Brain microvascular endothelial cell (primary cell): Measurements from ENCODE around the gene CD5L.

ENCODE experiments used
- DNase-seq: peaks from one replicate; pipeline ENCODE4 v3.0.0-alpha.2; 2020
- H3K27ac ChIP-seq: fragments of 250-450 bp; sonication (Bioruptor Pico); 2 replicates; pipeline ENCODE4 v1.5.1; 2020; ENCODE audit warnings: mild to moderate bottlenecking, moderate library complexity
- H3K27me3 ChIP-seq: fragments of 250-450 bp; sonication (Bioruptor Pico); replicated peaks from 2 replicates; pipeline ENCODE4 v1.5.1; 2020; ENCODE audit warnings: mild to moderate bottlenecking
- H3K36me3 ChIP-seq: fragments of 250-450 bp; sonication (Bioruptor Pico); replicated peaks from 2 replicates; pipeline ENCODE4 v1.5.1; 2020; ENCODE audit warnings: mild to moderate bottlenecking
- H3K4me3 ChIP-seq: 2 replicates; pipeline ENCODE4 v1.5.1; 2011; ENCODE audit warnings: low read depth, mild to moderate bottlenecking, control low read depth, low read length, moderate library complexity
- in situ Hi-C: cut with HindIII; loops from 2 replicates; pipeline ENCODE4 v1.10.0; 2017; ENCODE audit warnings: low sequenced_read_pairs, low pct_ligation_motif_present
- TF ChIP-seq, protein P1 (sequence below): IDR thresholded peaks from 2 replicates; pipeline ENCODE4 v1.5.1; 2011; ENCODE audit warnings: low read depth, mild to moderate bottlenecking, moderate library complexity, low read length, control low read depth, inconsistent platforms; ENCODE audit errors: missing control alignments

CD5L gene

DNA sequence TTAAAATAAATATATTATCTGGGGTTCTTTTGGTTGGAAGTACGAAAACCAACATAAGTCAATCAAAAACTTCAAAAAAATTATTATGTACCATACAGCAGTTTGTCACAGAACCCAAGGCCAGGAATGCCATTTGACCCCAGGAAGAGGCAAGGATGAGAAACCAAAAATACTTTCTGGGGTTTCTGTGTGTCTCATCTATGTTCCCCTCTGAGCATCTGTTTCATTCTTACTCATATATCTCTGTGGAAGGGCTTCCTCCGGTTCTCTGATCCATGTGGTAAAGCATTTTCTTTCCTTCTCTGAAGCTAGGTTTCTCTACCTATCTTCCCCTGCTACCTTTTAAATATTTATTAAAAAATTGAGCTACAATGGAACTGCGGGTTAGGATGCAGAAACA, 11.9 kb downstream of the CD5L start:
- Histone ChIP-seq H3K27me3 (no peaks in the 10 kb centered on the region), H3K4me3 (no peak overlapping the region), H3K36me3 (no peaks in the 10 kb centered on the region), H3K27ac (no peak overlapping the region)
- in situ Hi-C loops, result no loop called here
- DNase-seq, result no peak
- TF ChIP-seq, protein P1, sequence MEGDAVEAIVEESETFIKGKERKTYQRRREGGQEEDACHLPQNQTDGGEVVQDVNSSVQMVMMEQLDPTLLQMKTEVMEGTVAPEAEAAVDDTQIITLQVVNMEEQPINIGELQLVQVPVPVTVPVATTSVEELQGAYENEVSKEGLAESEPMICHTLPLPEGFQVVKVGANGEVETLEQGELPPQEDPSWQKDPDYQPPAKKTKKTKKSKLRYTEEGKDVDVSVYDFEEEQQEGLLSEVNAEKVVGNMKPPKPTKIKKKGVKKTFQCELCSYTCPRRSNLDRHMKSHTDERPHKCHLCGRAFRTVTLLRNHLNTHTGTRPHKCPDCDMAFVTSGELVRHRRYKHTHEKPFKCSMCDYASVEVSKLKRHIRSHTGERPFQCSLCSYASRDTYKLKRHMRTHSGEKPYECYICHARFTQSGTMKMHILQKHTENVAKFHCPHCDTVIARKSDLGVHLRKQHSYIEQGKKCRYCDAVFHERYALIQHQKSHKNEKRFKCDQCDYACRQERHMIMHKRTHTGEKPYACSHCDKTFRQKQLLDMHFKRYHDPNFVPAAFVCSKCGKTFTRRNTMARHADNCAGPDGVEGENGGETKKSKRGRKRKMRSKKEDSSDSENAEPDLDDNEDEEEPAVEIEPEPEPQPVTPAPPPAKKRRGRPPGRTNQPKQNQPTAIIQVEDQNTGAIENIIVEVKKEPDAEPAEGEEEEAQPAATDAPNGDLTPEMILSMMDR, result no peak

DNA sequence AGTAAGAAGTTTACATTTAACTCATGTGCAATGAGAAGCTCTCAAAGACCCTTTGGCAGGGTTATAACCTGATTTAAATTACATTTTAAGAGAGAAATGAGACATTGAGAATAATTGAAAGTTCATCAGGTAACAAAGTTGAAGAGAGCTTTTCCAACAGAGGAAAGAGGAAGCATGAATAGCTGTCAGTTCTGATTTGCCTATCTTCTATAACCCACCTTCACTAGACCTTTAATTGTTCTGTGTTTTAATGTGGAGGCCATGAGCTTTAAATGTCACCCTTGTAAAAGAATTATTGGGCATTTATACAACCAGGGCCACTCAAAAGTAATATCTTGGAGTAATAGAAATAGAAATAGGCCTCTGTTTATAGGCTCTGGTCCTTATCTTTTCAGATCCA, 12.4 kb downstream of the CD5L start:
- Histone ChIP-seq H3K4me3 (no peak overlapping the region), H3K36me3 (no peaks in the 10 kb centered on the region), H3K27ac (no peak overlapping the region), H3K27me3 (no peaks in the 10 kb centered on the region)
- in situ Hi-C loops, result no loop called here
- TF ChIP-seq, protein P1, result no peak
- no peak for DNase-seq

DNA sequence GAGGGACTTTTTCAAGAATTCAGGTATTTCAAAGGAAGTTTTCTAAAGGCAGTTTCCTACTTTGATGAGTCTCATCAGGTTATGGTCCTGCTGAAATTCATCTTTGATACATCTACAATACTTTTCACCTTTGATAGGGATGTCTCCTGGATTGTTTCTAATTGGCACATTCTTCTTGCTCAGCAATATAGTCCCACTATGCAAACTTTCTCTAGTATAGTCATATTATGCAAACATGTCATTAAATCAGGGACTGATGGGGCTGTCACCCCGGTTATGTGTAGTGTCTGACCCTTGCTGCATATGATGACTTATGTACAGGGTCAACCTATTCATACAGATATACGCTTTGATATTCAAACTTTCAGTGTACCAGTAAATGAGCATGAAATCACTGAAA, 21.3 kb downstream of the CD5L start:
- Histone ChIP-seq H3K4me3 (no peak overlapping the region), H3K27ac (no peak overlapping the region), H3K27me3 (no peaks in the 10 kb centered on the region), H3K36me3 (no peaks in the 10 kb centered on the region)
- DNase-seq, result no peak
- TF ChIP-seq, protein P1, result no peak
- in situ Hi-C loops, result no loop called here

DNA sequence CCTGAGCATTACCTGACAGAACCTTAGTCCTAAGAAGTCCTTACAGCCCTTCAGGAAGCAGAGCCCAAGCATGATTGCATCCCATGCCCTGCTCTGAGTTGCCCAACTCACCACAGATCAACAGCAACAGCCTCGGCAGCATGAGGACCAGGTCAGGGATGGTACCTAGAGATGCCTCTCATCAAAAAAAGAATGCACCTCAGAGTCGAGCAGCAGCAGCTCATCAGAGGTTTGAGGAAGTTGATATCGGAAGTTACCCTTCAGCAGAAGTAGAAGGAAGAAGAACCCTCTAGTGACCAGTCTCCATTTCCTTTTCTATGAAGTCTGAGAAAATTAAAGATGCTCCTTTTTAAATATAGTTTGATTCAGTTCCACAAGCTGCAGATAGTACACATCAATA, 21.7 kb downstream of the CD5L start, which contains the start of gene FCRL1:
Gene FCRL1 (minus strand): TSS at position 225 of the 400 bp plus-strand sequence. CDS start 83 bp downstream, at position 142.
- TF ChIP-seq, protein P1, result no peak
- H3K27ac ChIP-seq, result no peak within 1 kb of the TSS
- no peak for DNase-seq

DNA sequence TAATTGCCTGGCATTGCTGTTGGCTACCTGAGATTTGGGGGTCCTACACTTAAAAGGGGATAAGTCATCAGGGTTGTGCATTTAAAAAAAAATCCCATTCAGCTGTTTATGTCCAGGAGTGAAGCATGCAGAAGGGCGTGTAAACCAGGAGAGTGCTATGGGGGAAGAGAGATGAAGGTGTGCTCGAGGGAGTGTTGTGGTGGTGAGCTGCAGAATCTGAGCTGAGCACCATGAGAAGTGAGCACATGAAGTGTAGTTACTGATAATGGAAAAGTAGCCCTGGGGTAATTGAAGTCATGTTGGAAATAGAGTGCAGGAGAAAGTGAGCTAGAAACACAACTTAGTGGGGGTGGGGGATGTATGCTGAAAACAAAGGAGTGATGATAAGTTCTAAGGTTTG, 22.4 kb downstream of the CD5L start:
- TF ChIP-seq, protein P1, result no peak
- Histone ChIP-seq H3K27me3 (no peaks in the 10 kb centered on the region), H3K36me3 (no peaks in the 10 kb centered on the region), H3K27ac (no peak overlapping the region), H3K4me3 (no peak overlapping the region)
- in situ Hi-C loops, result no loop called here
- no peak for DNase-seq

More for the DNA sequence above, 21.7 kb downstream of the CD5L start, which contains the start of gene FCRL1:
- Histone ChIP-seq H3K36me3 (no peaks in the 10 kb centered on the region), H3K27me3 (no peaks in the 10 kb centered on the region), H3K4me3 (no peak within 1 kb of the TSS)
- in situ Hi-C loops, result no loop called here

DNA sequence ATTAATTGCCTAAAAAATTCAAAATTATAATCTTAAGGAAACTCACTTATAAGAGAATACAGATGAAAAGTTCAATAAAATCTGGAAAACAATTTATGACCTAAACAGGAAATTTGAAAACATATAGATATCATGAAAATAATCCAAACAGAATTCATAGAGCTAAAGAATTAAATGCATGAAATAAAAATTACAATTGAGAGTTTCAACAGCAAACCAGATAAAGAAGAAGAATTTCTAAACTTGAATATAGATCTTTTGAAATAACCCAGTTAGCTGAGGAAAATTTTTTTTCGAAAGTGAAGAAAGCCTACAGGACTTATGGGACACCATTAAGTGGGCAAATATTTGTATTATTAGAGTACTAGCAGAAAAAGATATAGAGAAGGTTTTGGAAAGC, 28.3 kb downstream of the CD5L start:
- TF ChIP-seq, protein P1, result no peak
- Histone ChIP-seq H3K27me3 (no peaks in the 10 kb centered on the region), H3K4me3 (no peak overlapping the region), H3K27ac (no peak overlapping the region), H3K36me3 (no peaks in the 10 kb centered on the region)
- in situ Hi-C loops, result no loop called here
- no peak for DNase-seq
